Embryonic facial prominence (tissue), 1 donor: ENCODE data around the gene LAMA5.

ENCODE experiments used
- DNase-seq: peaks from one replicate; pipeline ENCODE4 v3.0.0-alpha.2; 2016; ENCODE audit errors: extremely low spot score

The LAMA5 gene

GRCh38 chr20:62404112-62404665 is 37.1 kb upstream of the LAMA5 start:
- DNase-seq, result no peak

DNA sequence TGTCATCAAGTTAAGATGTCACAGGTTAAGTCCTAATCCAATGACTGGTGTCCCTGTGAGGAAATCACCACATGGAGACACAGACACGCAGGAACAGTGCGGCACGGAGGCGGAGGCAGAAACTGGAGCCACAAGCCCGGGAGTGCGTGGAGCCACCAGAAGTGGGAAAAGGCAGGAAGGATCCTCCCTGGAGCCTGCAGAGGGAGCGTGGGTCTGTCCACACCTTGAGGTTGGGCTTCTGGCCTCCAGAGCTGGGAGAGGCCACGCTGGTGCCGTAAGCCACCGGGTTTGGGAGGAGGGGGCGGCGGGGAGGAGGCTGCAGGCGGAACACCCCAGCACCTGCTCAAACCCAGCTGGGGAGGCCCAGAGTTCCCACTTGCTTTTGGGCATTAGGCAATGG is 36.2 kb upstream of the LAMA5 start:
- DNase-seq, result no peak

DNA sequence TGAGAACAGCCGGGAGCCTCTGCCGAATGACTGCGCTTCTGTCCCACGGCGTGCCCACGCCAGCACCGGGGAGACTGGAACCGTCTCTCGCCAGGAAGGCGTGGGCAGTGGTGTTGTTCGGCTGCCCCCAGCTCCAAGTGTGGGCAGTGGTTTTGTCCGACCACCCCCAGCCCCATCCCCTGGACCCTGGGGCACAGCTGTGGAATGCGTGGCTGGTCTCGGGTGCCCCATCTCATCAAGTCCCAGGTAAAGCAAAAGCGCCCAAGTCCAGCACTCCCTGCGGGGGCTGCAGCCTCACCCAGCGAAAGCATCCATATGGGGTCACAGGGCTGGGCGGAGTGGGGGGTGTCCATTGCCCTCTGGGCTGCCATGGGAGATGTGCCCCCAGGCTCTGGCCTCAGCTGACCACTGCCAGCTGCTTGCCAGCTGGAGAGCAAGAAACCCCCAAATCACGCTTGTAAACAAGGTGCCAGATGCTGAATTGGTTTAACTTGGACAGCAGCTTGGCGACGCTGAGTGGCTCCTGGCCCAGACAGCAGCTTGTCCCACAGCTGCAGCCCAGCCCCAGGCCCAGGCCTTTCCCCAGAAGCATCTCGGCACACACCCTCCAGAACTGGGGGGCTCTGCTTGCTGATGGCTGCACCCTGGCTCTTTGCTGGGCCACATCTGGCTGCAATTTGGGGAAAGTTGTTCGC is 35.5 kb upstream of the LAMA5 start:
- DNase-seq, result no peak

- DNase-seq, result no peak
Observed at GRCh38 chr20:62401331-62401779, 34.2 kb upstream of the LAMA5 start.

GRCh38 chr20:62400541-62400940 is 33.4 kb upstream of the LAMA5 start:
- no peak for DNase-seq

DNA sequence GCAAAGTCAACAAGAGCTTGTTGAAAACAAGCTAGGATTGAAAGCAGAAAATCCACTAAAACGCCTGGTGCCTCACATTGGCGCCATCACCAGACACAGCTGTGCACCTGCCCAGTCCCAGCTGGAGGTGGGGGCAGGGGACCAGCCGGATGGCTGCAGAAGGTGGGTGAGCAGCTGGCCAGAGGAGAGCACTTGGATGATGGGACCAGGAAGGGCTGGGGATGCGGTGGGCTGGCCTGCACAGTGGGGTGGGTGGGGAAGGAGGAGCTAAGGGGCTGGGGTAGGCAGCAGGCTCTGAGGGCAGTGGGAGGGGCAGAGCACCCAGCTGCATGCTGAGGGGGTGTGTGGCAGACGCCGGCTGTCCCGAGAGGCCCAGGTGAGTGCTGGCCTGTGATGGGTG is 32.9 kb upstream of the LAMA5 start:
- DNase-seq, result no peak

DNA sequence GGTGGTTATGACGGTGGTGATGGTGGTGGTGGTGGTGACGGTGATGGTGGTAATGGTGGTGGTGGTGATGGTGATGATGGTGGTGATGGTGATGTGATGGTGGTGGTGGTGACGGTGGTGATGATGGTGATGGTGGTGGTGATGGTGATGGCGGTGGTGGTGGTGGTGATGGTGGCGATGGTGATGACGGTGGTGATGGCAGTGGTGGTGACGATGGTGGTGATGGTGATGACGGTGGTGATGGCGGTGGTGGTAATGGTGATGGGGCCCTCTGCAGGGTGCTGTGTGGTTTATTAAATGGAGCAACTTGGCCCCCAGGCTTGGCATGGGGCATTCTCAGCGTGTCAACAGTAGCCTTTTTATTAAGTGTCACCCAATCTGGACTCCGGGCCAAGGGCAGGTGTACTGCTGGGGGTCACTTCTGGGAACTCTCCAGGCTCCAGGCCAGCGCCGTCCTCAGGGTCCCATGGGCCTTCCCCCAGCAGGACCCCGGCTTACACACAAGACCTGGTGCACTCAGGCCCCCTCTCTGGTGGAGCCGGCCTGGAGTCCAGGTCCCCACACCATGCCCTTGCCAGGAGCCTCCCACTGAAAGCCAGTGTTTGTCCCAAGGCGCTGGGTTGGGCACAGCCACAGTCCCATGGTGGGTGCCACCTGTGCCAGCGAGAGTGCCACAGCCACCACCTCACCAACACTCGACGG is 31.2 kb upstream of the LAMA5 start:
- DNase-seq, result no peak

DNA sequence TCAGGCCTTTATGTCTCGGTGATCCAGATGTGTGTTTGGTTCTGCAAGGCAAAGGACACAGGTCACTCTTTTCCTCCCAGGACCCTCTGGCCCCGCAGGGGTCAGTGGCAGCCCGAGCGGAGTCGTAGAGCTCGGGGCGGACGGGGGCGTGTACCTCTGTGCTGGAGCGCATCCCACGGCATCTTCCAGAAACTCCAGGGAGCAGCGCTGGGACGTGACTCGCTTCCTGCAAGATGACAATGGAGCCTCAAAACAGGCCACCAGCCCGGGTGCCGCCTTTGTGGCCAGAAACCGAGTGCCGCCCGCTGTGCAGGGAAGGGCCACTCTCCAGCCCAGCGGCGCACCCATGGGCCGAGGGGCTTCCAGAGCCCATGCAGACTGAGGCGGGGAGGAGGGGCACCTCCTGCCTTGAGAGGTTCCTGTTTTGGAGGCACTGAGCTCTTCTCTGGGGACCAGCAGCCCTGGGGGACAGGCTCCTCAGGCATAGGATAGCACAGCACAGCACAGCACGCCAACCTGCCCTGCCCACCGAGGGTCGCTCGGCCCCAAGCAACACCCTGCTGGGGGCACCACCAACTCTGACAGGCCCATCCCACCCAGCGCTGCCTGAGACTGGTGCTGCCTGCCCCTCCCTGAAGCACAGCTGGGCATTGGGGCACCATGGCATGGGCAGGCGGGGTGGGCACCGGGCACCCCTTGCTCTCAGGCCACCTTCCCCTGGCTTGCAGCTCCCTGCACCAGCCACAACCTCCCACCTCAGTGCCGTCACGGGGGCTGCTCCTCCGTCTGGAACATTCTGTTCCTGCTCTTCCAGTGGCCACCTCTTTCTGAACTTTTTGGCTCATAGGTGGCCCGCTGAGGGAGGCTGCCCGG is 29.5 kb upstream of the LAMA5 start:
- DNase-seq, result no peak

DNA sequence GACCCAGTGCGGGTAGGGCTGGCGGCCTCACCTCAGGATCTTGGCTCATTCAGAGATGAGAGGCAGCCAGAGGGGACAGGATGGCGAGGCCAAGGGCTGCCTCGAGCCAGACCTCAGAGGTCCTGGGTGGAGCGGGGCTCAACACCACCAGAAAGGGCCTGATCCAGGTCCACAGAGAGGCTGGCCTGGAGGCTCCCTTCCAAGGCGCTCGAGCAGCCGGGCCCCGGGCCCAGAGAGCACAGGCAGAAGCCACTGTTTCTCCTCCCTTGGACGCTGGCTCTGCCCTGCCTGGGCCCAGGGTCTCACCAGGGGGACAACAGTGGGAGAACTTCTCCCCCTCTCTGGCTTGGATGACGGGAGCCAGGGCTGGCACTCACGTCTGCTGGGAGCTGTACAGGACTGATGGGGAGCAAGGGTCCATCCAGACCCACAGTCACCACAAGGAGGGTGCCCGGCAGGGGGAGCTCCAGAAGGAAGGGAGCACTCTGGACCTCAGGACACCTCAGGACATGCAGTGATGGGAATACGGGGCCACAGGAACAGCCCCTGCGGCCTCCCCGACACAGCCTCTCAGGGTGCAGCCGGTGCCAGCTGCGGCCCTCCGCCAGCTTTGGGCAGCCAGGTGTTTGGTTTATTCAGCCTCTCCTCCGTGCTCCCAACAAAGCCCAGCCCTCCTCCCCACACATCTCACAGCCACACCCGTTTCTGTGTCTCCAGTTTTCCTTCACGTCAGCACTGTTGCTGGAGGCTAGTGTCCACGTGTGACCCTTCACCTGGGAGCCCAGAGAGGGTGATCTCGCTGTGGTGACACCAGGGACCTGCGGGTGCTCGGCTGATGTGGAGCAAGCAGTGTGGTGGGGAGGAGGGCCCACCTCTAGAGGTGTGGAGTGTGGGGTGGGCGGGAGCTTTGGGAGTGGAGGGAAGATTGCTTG is 28.5 kb upstream of the LAMA5 start:
- no peak for DNase-seq

DNA sequence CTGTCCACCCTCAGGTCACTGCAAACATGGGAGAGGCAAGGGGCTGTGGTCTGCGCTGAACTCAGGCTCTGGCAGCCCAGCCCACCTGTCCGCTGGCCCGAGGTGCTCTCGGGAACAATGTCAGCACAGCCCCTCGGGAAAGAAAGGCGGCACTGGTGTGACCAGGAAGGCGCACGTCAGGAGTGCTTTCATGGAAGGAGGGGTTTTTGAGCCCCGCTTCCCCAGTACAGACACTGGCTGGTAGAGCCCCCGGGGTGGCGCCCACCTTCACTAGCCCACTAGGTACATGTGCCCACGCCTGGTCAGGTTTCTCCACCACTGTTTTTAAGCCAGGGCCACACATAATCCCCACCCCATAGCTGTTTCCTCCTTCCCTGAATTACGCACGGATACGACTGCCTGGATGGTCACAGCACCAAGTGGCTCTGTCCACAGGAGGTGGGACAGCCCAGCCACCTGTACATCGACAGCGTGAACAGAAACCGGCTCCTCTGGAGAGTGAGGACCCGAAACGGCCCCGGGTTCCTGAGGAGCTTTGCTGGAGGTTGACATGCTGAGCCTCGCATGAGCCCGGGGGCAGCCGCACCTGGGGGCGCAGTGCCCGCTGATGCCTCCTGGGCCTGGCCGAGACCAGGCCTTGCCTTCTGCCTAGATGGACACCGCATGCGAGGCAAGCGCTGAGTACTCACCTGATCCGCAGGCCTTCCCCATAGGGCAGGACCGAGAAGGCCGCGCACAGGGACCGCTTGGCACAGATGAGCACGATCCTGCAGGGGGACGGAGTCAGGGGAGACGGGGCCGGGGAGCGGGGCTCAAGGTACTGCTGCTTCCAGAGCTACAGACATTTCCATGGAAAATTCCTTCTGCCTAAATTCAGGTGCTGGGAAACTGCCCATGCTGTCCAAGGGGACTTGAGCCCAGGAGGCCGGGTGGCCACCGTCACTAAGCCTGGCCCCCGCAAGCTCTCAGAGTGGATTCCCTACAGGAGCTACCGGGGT is 27.4 kb upstream of the LAMA5 start:
- no peak for DNase-seq

GRCh38 chr20:62393830-62394229 is 26.7 kb upstream of the LAMA5 start:
- no peak for DNase-seq

DNA sequence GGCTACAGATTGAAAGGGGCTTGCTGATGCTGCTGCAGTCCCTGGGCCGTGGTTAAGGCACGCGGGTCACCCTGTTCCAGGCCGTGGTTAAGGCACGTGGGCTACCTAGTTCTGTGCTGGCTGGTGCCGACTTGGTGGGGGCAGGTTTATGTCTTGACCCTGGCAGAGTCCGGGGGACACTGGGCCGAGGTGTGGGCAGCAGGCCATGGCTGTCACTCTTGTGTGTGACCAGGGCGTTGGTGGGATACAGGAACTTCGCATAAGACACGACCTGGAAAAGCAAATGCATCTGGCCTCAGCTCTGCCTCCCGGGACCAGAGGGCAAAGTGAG is 26.2 kb upstream of the LAMA5 start:
- DNase-seq, result no peak

GRCh38 chr20:62392621-62393334 is 25.7 kb upstream of the LAMA5 start:
- no peak for DNase-seq

GRCh38 chr20:62392077-62392418 is 24.9 kb upstream of the LAMA5 start:
- DNase-seq, result no peak

- no peak for DNase-seq
Observed at GRCh38 chr20:62391165-62392076, 24.3 kb upstream of the LAMA5 start.

GRCh38 chr20:62390317-62391164 is 23.4 kb upstream of the LAMA5 start:
- no peak for DNase-seq

GRCh38 chr20:62389601-62390087 is 22.5 kb upstream of the LAMA5 start:
- DNase-seq, result no peak
